HEK293T (cell line): ENCODE data around the gene CETN3.
A peak's percentile ranks its signal among the peaks of the same experiment; 100 is the strongest.

Experiments
- CTCF ChIA-PET: fragments of 350-600 bp; formaldehyde crosslinking; extraction: SDS; loops from one replicate; lab custom pipeline; 2021; ENCODE audit warnings: antibody characterized with exemption, inconsistent platforms; lab: Yijun Ruan, JAX
- POLR2A ChIA-PET: fragments of 350-600 bp; formaldehyde crosslinking; extraction: SDS; loops from one replicate; lab custom pipeline; 2020; ENCODE audit warnings: antibody characterized with exemption, inconsistent platforms; lab: Yijun Ruan, JAX
- DNase-seq: peaks from one replicate; pipeline ENCODE4 v3.0.0; 2012; ENCODE audit warnings: mixed read lengths; ENCODE audit errors: extremely low spot score
- ARNT ChIP-seq: fragments of 450-650 bp; IDR thresholded peaks from 2 replicates; pipeline ENCODE4 v1.6.1; 2017; ENCODE audit warnings: mild to moderate bottlenecking
- BHLHE40 ChIP-seq: fragments of 450-650 bp; IDR thresholded peaks from 2 replicates; pipeline ENCODE4 v1.6.1; 2016; ENCODE audit warnings: mild to moderate bottlenecking, moderate library complexity, borderline replicate concordance
- CTBP1 ChIP-seq: fragments of 450-650 bp; IDR thresholded peaks from 2 replicates; pipeline ENCODE4 v1.6.1; 2016; ENCODE audit warnings: borderline replicate concordance
- ELF4 ChIP-seq: fragments of 450-650 bp; IDR thresholded peaks from 2 replicates; pipeline ENCODE4 v1.6.1; 2017; ENCODE audit warnings: antibody characterized with exemption
- FOXA1 ChIP-seq: fragments of 450-650 bp; IDR thresholded peaks from 2 replicates; pipeline ENCODE4 v1.6.1; 2016; ENCODE audit warnings: mild to moderate bottlenecking
- FOXK2 ChIP-seq: fragments of 450-650 bp; IDR thresholded peaks from 2 replicates; pipeline ENCODE4 v1.6.1; 2016; ENCODE audit warnings: mild to moderate bottlenecking
- FOXM1 ChIP-seq: fragments of 450-650 bp; IDR thresholded peaks from 2 replicates; pipeline ENCODE4 v1.6.1; 2017; ENCODE audit warnings: mild to moderate bottlenecking, borderline replicate concordance
- HDGF ChIP-seq: fragments of 450-650 bp; IDR thresholded peaks from 2 replicates; pipeline ENCODE4 v1.6.1; 2017; ENCODE audit warnings: antibody characterized with exemption, borderline replicate concordance
- L3MBTL2 ChIP-seq: fragments of 450-650 bp; conservative IDR thresholded peaks from 2 replicates; pipeline ENCODE4 v1.6.1; 2016; ENCODE audit warnings: mild to moderate bottlenecking
- LEF1 ChIP-seq: fragments of 450-650 bp; IDR thresholded peaks from 2 replicates; pipeline ENCODE4 v1.6.1; 2017; ENCODE audit warnings: mild to moderate bottlenecking, borderline replicate concordance
- NFRKB ChIP-seq: fragments of 450-650 bp; IDR thresholded peaks from 2 replicates; pipeline ENCODE4 v1.6.1; 2016; ENCODE audit warnings: mild to moderate bottlenecking, moderate library complexity
- SP1 ChIP-seq: fragments of 450-650 bp; IDR thresholded peaks from 2 replicates; pipeline ENCODE4 v1.6.1; 2017
- SUZ12 ChIP-seq: fragments of 450-650 bp; IDR thresholded peaks from 2 replicates; pipeline ENCODE4 v1.6.1; 2016; ENCODE audit warnings: mild to moderate bottlenecking
- TARDBP ChIP-seq: fragments of 450-650 bp; IDR thresholded peaks from 2 replicates; pipeline ENCODE4 v1.6.1; 2016
- ZNF384 ChIP-seq: fragments of 450-650 bp; IDR thresholded peaks from 2 replicates; pipeline ENCODE4 v1.6.1; 2016
- TF ChIP-seq, protein P1 (sequence below): fragments of 450-650 bp; IDR thresholded peaks from 2 replicates; pipeline ENCODE4 v1.6.1; 2016

Gene CETN3

DNA sequence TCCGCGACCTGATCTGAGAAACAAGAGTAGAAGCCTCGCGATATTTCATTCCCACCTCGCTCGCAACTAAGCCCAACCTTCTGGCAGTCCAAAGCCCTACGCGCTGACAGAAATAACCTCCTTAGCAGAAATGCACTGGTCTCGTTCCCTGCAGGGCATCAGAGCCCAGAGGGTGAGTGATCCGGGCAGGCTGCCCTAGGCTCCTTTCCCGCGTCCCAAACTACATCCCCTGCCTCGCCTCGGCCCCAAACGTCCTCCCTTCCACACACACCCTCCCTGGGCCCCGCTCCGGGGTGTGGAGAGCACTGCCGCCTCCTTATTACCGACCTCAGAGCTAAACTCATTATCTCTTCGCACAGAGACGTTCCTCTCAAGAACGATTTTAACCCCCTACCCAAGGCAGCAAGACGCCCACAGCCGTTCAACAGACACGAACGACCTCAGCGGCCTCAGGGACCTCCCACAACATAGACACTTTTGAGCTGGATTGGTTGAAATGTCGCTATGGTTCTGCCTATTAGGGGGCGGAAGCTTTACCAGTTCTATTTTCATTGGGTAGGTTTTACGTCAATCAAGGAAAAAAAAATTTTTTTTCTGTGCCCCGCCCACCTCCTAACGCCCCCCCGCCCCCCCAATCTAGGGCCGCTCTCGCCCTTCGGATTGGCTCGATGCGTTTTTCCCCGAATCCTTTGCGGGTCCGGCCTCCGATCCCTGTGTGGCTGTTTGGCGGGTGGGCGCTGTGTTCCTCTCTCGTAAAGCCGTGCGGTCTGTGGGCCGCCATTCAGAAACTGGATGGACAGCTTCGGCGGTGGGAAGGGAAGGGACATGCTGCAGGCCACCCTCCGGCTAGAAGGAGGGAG is at the start of gene CETN3:
CETN3 (minus strand) TSS at position 439 of the 860 bp plus-strand sequence; CDS start at position 344, 95 bp downstream.
- peak; percentile 88 for DNase-seq
- ChIA-PET POLR2A (interaction anchor here (0.6 to 2.8 kb wide), 53 partner anchors 9 to 1648 kb away, joined by 3 to 43 read pairs (median 4); partner anchors contain the start of genes LYSMD3, MBLAC2 and POLR3G), CTCF (interaction anchor here (0.6 to 1.6 kb wide), 4 partner anchors 12 to 453 kb away, joined by 3 to 9 read pairs (median 4); no protein-coding TSS in a partner anchor)
- TF ChIP-seq NFRKB (peak; percentile 72), BHLHE40 (no peak), ELF4 (peak; percentile 58), LEF1 (no peak), ARNT (no peak), L3MBTL2 (peak; percentile 92), SP1 (no peak), HDGF (no peak), SUZ12 (no peak), FOXM1 (no peak; the same call in 1 of the 2 replicates), ZNF384 (peak; percentile 85), CTBP1 (no peak), FOXA1 (no peak), TARDBP (no peak), FOXK2 (no peak)
- TF ChIP-seq, protein P1, sequence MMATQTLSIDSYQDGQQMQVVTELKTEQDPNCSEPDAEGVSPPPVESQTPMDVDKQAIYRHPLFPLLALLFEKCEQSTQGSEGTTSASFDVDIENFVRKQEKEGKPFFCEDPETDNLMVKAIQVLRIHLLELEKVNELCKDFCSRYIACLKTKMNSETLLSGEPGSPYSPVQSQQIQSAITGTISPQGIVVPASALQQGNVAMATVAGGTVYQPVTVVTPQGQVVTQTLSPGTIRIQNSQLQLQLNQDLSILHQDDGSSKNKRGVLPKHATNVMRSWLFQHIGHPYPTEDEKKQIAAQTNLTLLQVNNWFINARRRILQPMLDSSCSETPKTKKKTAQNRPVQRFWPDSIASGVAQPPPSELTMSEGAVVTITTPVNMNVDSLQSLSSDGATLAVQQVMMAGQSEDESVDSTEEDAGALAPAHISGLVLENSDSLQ, result peak; percentile 96

DNA sequence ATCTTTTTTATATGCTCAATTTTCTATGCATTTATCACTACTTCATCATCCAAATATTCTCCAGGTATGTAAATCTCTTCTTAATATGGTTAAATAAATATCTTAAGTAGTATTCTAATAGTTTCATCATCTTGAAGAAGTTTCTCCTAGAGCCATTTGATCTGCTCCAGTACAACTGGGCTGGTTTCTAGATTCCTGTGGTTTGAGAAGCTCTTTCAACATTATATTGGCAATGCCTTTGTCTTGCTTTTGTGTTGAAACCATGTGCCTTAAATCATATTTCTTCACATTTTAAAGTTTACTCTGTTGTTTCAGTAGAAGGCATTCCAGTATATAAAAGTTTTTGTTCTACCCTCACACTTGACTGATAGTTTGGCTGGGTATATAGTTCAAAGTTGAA is 37.4 kb upstream of the CETN3 start:
- ChIA-PET POLR2A (no interaction called here), CTCF (no interaction called here)
- no peak for DNase-seq
- no peak for TF ChIP-seq L3MBTL2
- no peak for TF ChIP-seq FOXM1
- TF ChIP-seq SUZ12, result no peak
- no peak for TF ChIP-seq SP1
- no peak for TF ChIP-seq ARNT
- no peak for TF ChIP-seq FOXK2

DNA sequence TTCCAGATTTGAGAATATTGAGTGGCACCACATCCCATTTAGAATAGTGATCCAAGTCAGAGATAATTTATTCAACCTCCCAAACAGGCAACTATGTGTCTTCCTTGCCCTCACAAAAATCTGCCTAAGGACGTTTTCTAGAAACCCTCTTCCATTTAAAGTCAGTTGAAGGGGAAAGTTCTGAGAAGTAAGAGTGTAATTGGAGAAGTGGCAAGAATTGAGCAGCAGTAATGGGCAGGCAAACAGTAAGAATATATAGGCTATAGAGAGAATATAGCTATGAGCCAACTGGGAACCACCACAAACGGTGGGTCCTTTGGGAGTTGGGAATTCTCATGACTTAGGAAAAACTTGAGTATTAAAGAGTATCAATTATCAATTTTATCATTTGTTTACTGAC is 31.1 kb upstream of the CETN3 start:
- TF ChIP-seq FOXM1, result no peak
- no peak for TF ChIP-seq FOXA1
- TF ChIP-seq ZNF384, result no peak
- no peak for TF ChIP-seq SUZ12
- TF ChIP-seq BHLHE40, result no peak
- TF ChIP-seq, protein P1, result no peak
- no peak for DNase-seq
- ChIA-PET POLR2A (interaction anchor here (1.1 to 2.6 kb wide), 3 partner anchors 19 to 34 kb away, joined by 3 to 11 read pairs (median 8); partner anchors contain the start of genes CETN3, MBLAC2 and POLR3G), CTCF (interaction anchor here (1.5 to 1.8 kb wide), 2 partner anchors 36 to 343 kb away, joined by 3 to 8 read pairs; no protein-coding TSS in a partner anchor)

DNA sequence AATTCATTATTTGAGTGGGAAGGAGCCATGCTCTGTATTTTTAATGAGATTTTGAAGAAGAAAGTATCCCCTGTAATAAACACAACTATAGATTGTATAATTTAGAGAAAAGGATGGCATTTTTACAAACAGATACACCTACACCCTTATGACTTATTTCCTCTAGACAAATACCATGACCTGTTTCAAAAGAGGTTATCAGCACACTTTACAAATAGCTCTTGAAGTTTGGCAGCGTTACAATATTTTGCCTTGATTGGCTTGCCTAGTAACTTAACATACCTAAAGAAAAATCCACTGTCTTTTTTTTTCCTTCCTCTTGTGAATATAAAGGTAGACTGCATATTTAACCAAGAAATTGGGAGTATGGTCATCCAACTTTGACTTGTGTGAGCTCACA is 28.5 kb upstream of the CETN3 start:
- TF ChIP-seq FOXK2 (no peak), NFRKB (no peak), L3MBTL2 (no peak)
- TF ChIP-seq, protein P1, result no peak
- CTCF ChIA-PET, result interaction anchor here (0.7 to 2.2 kb wide), 5 partner anchors 37 to 1710 kb away, joined by 3 to 8 read pairs (median 3); partner anchors contain the start of genes LYSMD3, MBLAC2 and POLR3G
- DNase-seq, result no peak
- POLR2A ChIA-PET, result interaction anchor here (0.6 to 1.1 kb wide), 3 partner anchors 28 to 977 kb away, joined by 3 to 6 read pairs (median 4); partner anchors contain the start of gene CETN3

DNA sequence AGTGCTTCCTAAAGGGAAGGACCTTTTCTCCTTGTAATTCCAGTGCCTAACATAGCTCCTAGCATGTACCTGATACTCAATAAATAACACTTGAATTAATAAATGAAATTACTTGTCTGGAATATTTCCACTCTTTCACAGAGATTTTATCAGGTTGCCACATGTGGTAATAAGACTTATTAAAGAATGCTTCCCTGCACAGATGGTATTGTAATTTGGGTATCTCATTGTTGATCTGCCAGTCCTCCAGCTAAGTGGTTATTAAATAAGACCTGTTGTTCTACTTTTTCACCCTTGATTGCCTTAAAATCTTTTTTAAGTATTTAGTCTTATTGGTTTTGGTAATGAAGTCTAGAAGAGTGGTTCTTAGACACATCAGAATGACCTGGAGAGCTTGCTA is 28.1 kb upstream of the CETN3 start:
- no peak for DNase-seq
- TF ChIP-seq L3MBTL2, result no peak
- no peak for TF ChIP-seq BHLHE40
- TF ChIP-seq TARDBP, result no peak
- no peak for TF ChIP-seq LEF1
- TF ChIP-seq, protein P1, result no peak
- TF ChIP-seq HDGF, result no peak
- TF ChIP-seq ZNF384, result no peak
- no peak for TF ChIP-seq SUZ12
- TF ChIP-seq ARNT, result no peak
- ChIA-PET POLR2A (interaction anchor here (0.6 to 1.1 kb wide), 3 partner anchors 28 to 976 kb away, joined by 3 to 6 read pairs (median 4); partner anchors contain the start of gene CETN3), CTCF (interaction anchor here (0.6 to 2.2 kb wide), 5 partner anchors 37 to 1710 kb away, joined by 3 to 8 read pairs (median 4); partner anchors contain the start of genes LYSMD3, MBLAC2 and POLR3G)
